OCI-LY1 (cell line): ENCODE data around the gene ZNF467.

Experiments used
- EZH2 ChIP-seq: fragments of 200-600 bp; sonication (generic), shearing (Covaris generic); IDR thresholded peaks from 2 replicates; pipeline ENCODE4 v1.8.0; 2017; ENCODE audit warnings: borderline replicate concordance, mixed run types, mild to moderate bottlenecking, antibody characterized with exemption, low read length, moderate library complexity, mixed read lengths
- TF ChIP-seq, protein P1 (sequence below): fragments of 200-600 bp; sonication (generic), shearing (Covaris generic); IDR thresholded peaks from 2 replicates; pipeline ENCODE4 v1.5.1; 2017; ENCODE audit warnings: mild to moderate bottlenecking, antibody characterized with exemption, low read length, moderate library complexity, mixed read lengths

DNA sequence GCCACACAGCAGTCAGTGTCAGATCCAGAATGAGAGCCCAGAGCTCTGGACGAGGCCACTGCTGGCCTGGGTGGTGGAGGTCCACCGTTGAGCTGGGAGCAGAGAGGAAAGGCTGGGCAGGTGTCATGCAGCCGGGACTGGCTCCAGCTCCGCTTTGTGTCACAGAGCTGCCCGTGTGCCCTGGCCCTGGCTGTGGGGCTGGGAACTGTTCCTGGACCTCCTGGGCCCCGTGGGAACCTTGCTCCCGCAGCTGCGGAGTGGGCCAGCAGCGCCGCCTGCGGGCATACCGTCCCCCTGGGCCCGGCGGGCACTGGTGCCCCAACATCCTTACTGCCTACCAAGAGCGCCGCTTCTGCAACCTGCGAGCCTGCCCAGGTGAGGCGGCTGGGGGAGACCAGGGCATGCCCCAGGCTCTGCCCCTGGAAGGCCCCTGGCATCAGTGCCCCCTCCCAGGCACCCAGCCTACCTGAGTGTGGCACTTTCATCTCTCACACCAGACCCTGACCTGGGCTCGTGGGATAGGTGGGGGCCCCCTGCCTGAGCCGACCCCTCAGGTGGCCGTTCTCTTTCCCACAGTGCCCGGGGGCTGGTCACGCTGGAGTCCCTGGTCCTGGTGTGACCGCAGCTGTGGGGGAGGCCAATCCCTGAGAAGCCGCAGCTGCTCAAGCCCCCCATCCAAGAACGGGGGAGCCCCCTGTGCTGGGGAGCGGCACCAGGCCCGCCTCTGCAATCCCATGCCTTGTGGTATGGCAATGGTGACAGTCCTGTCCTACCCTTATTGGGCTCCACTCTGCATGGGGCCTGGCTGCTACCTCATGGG, 46.0 kb upstream of the ZNF467 start:
- no peak for TF ChIP-seq EZH2
- TF ChIP-seq, protein P1, sequence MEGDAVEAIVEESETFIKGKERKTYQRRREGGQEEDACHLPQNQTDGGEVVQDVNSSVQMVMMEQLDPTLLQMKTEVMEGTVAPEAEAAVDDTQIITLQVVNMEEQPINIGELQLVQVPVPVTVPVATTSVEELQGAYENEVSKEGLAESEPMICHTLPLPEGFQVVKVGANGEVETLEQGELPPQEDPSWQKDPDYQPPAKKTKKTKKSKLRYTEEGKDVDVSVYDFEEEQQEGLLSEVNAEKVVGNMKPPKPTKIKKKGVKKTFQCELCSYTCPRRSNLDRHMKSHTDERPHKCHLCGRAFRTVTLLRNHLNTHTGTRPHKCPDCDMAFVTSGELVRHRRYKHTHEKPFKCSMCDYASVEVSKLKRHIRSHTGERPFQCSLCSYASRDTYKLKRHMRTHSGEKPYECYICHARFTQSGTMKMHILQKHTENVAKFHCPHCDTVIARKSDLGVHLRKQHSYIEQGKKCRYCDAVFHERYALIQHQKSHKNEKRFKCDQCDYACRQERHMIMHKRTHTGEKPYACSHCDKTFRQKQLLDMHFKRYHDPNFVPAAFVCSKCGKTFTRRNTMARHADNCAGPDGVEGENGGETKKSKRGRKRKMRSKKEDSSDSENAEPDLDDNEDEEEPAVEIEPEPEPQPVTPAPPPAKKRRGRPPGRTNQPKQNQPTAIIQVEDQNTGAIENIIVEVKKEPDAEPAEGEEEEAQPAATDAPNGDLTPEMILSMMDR: no peak
